GM23248 (cell line): ENCODE results near the gene KIF22. TPM values are rescaled to one million over a fixed set of nuclear protein-coding genes. Genes with fewer than 3 reads are reported as not detected.
A peak's percentile ranks its signal among the peaks of the same experiment; 100 is the strongest.

Source experiments
- DNase-seq: peaks from one replicate; pipeline ENCODE4 v3.0.0-alpha.2; 2015
- H2AFZ ChIP-seq: fragments of 200-600 bp; sonication (generic); 2 replicates; pipeline ENCODE4 v1.6.1; 2016; ENCODE audit warnings: antibody characterized with exemption
- H3F3A ChIP-seq: fragments of 200-600 bp; sonication (generic); 2 replicates; pipeline ENCODE4 v1.6.1; 2016; ENCODE audit warnings: mild to moderate bottlenecking, antibody characterized with exemption, mixed run types; ENCODE audit not compliant: insufficient read depth
- H3K27ac ChIP-seq: fragments of 200-600 bp; sonication (generic); 2 replicates; pipeline ENCODE4 v1.5.1; 2016; ENCODE audit warnings: mild to moderate bottlenecking
- H3K27me3 ChIP-seq: fragments of 200-600 bp; sonication (generic); replicated peaks from 2 replicates; pipeline ENCODE4 v1.6.1; 2016; ENCODE audit warnings: mild to moderate bottlenecking; ENCODE audit not compliant: insufficient read depth
- H3K36me3 ChIP-seq: fragments of 200-600 bp; sonication (generic); 2 replicates; pipeline ENCODE4 v1.6.1; 2016; ENCODE audit warnings: low read depth, mild to moderate bottlenecking
- H3K4me1 ChIP-seq: fragments of 200-600 bp; sonication (generic); 2 replicates; pipeline ENCODE4 v1.6.1; 2016; ENCODE audit warnings: mild to moderate bottlenecking; ENCODE audit not compliant: insufficient read depth
- H3K4me2 ChIP-seq: fragments of 200-600 bp; sonication (generic); one replicate; pipeline ENCODE4 v1.6.1; 2016; ENCODE audit warnings: mild to moderate bottlenecking; ENCODE audit not compliant: unreplicated experiment
- H3K4me3 ChIP-seq: fragments of 200-600 bp; sonication (generic); 2 replicates; pipeline ENCODE4 v1.5.1; 2016; ENCODE audit warnings: mild to moderate bottlenecking
- H3K79me2 ChIP-seq: fragments of 200-600 bp; sonication (generic); 2 replicates; pipeline ENCODE4 v1.6.1; 2016; ENCODE audit warnings: mild to moderate bottlenecking; ENCODE audit not compliant: insufficient read depth
- H3K9ac ChIP-seq: fragments of 200-600 bp; sonication (generic); 2 replicates; pipeline ENCODE4 v1.6.1; 2016; ENCODE audit warnings: mild to moderate bottlenecking
- H3K9me2 ChIP-seq: fragments of 200-600 bp; sonication (generic); 2 replicates; pipeline ENCODE4 v1.6.1; 2016; ENCODE audit warnings: mixed run types, mild to moderate bottlenecking, moderate library complexity; ENCODE audit not compliant: insufficient read depth
- H3K9me3 ChIP-seq: fragments of 200-600 bp; sonication (generic); one replicate; pipeline ENCODE4 v1.6.1; 2017; ENCODE audit warnings: low read depth
- H4K20me1 ChIP-seq: fragments of 200-600 bp; sonication (generic); 2 replicates; pipeline ENCODE4 v1.6.0; 2016; ENCODE audit not compliant: insufficient read depth
- EZH2 ChIP-seq: fragments of 200-600 bp; sonication (generic); IDR thresholded peaks from 2 replicates; pipeline ENCODE4 v1.6.1; 2018; ENCODE audit warnings: antibody characterized with exemption, mild to moderate bottlenecking; ENCODE audit not compliant: insufficient read depth, poor library complexity, severe bottlenecking
- EZH2phosphoT487 ChIP-seq: fragments of 200-600 bp; sonication (generic); IDR thresholded peaks from 2 replicates; pipeline ENCODE4 v1.6.1; 2018; ENCODE audit warnings: antibody characterized with exemption, moderate library complexity, mild to moderate bottlenecking, low read depth; ENCODE audit not compliant: insufficient read depth
- WGBS, 2 experiments: methylation state at CpG; one replicate each; pipeline ENCODE4 v1.1.6; 2015 to 2017; ENCODE audit warnings: low lambda C conversion rate in 2 of 2, low coverage in 1 of 2; ENCODE audit errors: missing lambda C conversion rate in 2 of 2; 5-methylcytosine and 5-hydroxymethylcytosine counted together
- in situ Hi-C: fragments of 300-500 bp; cut with MboI; formaldehyde crosslinking; loops from 2 replicates; pipeline ENCODE4 v1.15.0; 2020
- polyA plus RNA-seq: library from polyadenylated mRNA; unstranded; fragments of >200 nt; fragmentation: Nextera tagmentation; extraction: Ambion mirVana; gene quantifications from 2 replicates; pipeline ENCODE4 v1.2.1, GENCODE V29; 2016
- total RNA-seq: library from RNA; depleted of rRNA; stranded (reverse); fragments of >200 nt; shearing (Covaris generic); gene quantifications from 2 replicates; pipeline ENCODE4 v1.2.3, GENCODE V29; 2014; rRNA removed

KIF22 gene
- total RNA-seq (28.7 and 30.4 TPM in 2 replicates), polyA plus RNA-seq (39.5 and 41.8 TPM in 2 replicates)

GRCh38 chr16:29790183-29790948 is at the start of gene KIF22:
Gene KIF22, plus strand, starts transcription at chr16:29790751. Its CDS starts 9 bp downstream, at chr16:29790760.
- H3K9me3 ChIP-seq: no peaks in the 10 kb centered on the region
- H3K4me3 ChIP-seq: peak within 1 kb of the TSS; percentile 84
- peak; percentile 100 for DNase-seq
- H3K27ac ChIP-seq: peak within 1 kb of the TSS; percentile 81
- no peaks in the 10 kb centered on the region for H4K20me1 ChIP-seq
- no peaks in the 10 kb centered on the region for H3K36me3 ChIP-seq
- in situ Hi-C loops: no loop called here
- peaks cover 48% of the 10 kb centered on the region for H3K79me2 ChIP-seq
- no peak for TF ChIP-seq EZH2
- no peak for TF ChIP-seq EZH2phosphoT487
- H3K9me2 ChIP-seq: no peaks in the 10 kb centered on the region
- WGBS, 2 experiments: 0 to 2% methylated on average over 61 to 67 of the region's 67 CpGs
- peak within 1 kb of the TSS; percentile 100 for H2AFZ ChIP-seq
- peak within 1 kb of the TSS; percentile 86 for H3K9ac ChIP-seq
- H3K4me2 ChIP-seq: peak within 1 kb of the TSS; percentile 88
- H3F3A ChIP-seq: peaks cover 5% of the 10 kb centered on the region; the same call in 1 of the 2 replicates
- H3K4me1 ChIP-seq: peaks cover 9% of the 10 kb centered on the region; the same call in 1 of the 2 replicates
- H3K27me3 ChIP-seq: no peaks in the 10 kb centered on the region

GRCh38 chr16:29742683-29743275 is 47.8 kb upstream of the KIF22 start:
- H3K4me3 ChIP-seq: no peak overlapping the region
- no peaks in the 10 kb centered on the region for H3K9me3 ChIP-seq
- H3K36me3 ChIP-seq: no peaks in the 10 kb centered on the region
- DNase-seq: no peak
- in situ Hi-C loops: no loop called here
- no peak overlapping the region for H2AFZ ChIP-seq
- no peaks in the 10 kb centered on the region for H3F3A ChIP-seq
- H3K27ac ChIP-seq: no peak overlapping the region
- H3K27me3 ChIP-seq: peaks cover 8% of the 10 kb centered on the region; the same call in 1 of the 2 replicates
- TF ChIP-seq EZH2 (no peak), EZH2phosphoT487 (no peak)
- no peaks in the 10 kb centered on the region for H4K20me1 ChIP-seq
- no peak overlapping the region for H3K4me2 ChIP-seq
- H3K79me2 ChIP-seq: no peaks in the 10 kb centered on the region
- 60 to 61% methylated on average over 7 of the region's 7 CpGs for WGBS, 2 experiments
- H3K9me2 ChIP-seq: no peaks in the 10 kb centered on the region
- no peak overlapping the region for H3K9ac ChIP-seq
- H3K4me1 ChIP-seq: no peaks in the 10 kb centered on the region

GRCh38 chr16:29743475-29743826 is 47.1 kb upstream of the KIF22 start:
- whole genome bisulfite sequencing, 2 experiments: 62 to 63% methylated on average over 5 of the region's 5 CpGs

GRCh38 chr16:29743827-29744531 is 46.6 kb upstream of the KIF22 start:
- Histone ChIP-seq H3K4me3 (no peak overlapping the region), H3K4me2 (no peak overlapping the region), H3K36me3 (no peaks in the 10 kb centered on the region), H3K9ac (no peak overlapping the region), H3K9me3 (no peaks in the 10 kb centered on the region), H3K27me3 (peaks cover 8% of the 10 kb centered on the region; the same call in 1 of the 2 replicates), H2AFZ (no peak overlapping the region), H3K79me2 (no peaks in the 10 kb centered on the region), H3K27ac (no peak overlapping the region), H3F3A (no peaks in the 10 kb centered on the region), H3K4me1 (no peaks in the 10 kb centered on the region), H4K20me1 (no peaks in the 10 kb centered on the region), H3K9me2 (no peaks in the 10 kb centered on the region)
- TF ChIP-seq EZH2phosphoT487 (no peak), EZH2 (no peak)
- DNase-seq: no peak
- 68 to 71% methylated on average over 21 of the region's 21 CpGs for WGBS, 2 experiments
- in situ Hi-C loops: no loop called here

More at GRCh38 chr16:29743475-29743826, 47.1 kb upstream of the KIF22 start:
- Histone ChIP-seq H3K79me2 (no peaks in the 10 kb centered on the region), H3K4me2 (no peak overlapping the region), H3K4me3 (no peak overlapping the region), H3F3A (no peaks in the 10 kb centered on the region), H3K4me1 (no peaks in the 10 kb centered on the region), H3K9me3 (no peaks in the 10 kb centered on the region), H3K36me3 (no peaks in the 10 kb centered on the region), H3K9me2 (no peaks in the 10 kb centered on the region), H3K27me3 (peaks cover 8% of the 10 kb centered on the region; the same call in 1 of the 2 replicates), H4K20me1 (no peaks in the 10 kb centered on the region), H3K27ac (no peak overlapping the region), H3K9ac (no peak overlapping the region), H2AFZ (no peak overlapping the region)
- DNase-seq: no peak
- TF ChIP-seq EZH2 (no peak), EZH2phosphoT487 (no peak)
- in situ Hi-C loops: no loop called here
